Activated CD8-positive, alpha-beta T cell treated with anti-CD3 and anti-CD28 coated beads for 36 hours (primary cell): Measurements from ENCODE around the gene CCNA2. TPM values are rescaled to one million over a fixed set of nuclear protein-coding genes. Genes with fewer than 3 reads are reported as not detected.

Experiments
- ATAC-seq: fragments of 200-7000 bp; cut with Tn5 transposase; one replicate; pipeline ENCODE4 v1.10.0; 2021; ENCODE audit warnings: mild to moderate bottlenecking, moderate library complexity
- CTCF ChIA-PET: fragments of 350-600 bp; sonication (Branson Sonifier 250); formaldehyde crosslinking; loops from one replicate; lab custom pipeline; 2021; ENCODE audit warnings: antibody characterized with exemption; lab: Charles Lee
- POLR2A ChIA-PET: fragments of 350-600 bp; sonication (Branson Sonifier 250); formaldehyde crosslinking; loops from one replicate; lab custom pipeline; 2021; ENCODE audit warnings: antibody characterized with exemption; lab: Charles Lee
- DNase-seq: peaks from one replicate; pipeline ENCODE4 v3.0.0-alpha.2; 2020
- H3K27ac Mint-ChIP-seq: one replicate; pipeline ENCODE4 v1.8.0; 2021; ENCODE audit warnings: mild to moderate bottlenecking, mixed read lengths
- H3K27me3 Mint-ChIP-seq: one replicate; pipeline ENCODE4 v1.8.0; 2021; ENCODE audit warnings: mixed read lengths
- H3K36me3 Mint-ChIP-seq: one replicate; pipeline ENCODE4 v1.8.0; 2021; ENCODE audit warnings: low read depth, mixed read lengths
- H3K4me1 Mint-ChIP-seq: one replicate; pipeline ENCODE4 v1.8.0; 2021; ENCODE audit warnings: low read depth, mixed read lengths
- H3K4me3 Mint-ChIP-seq: one replicate; pipeline ENCODE4 v1.8.0; 2021; ENCODE audit warnings: mild to moderate bottlenecking, moderate library complexity, mixed read lengths
- H3K9me3 Mint-ChIP-seq: one replicate; pipeline ENCODE4 v1.8.0; 2021; ENCODE audit warnings: mixed read lengths
- intact Hi-C: fragments of 100-400 bp; cut with micrococcal nuclease; formaldehyde crosslinking; loops from one replicate; pipeline ENCODE4 v1.10.0; 2022
- total RNA-seq, 2 experiments: library from RNA; stranded (reverse); gene quantifications; one replicate each; pipeline ENCODE4 v1.2.3, GENCODE V29; 2021
- TF ChIP-seq, protein P1 (sequence below): fragments of 200-600 bp; IDR thresholded peaks from one replicate; pipeline ENCODE4 v1.8.0; 2022; ENCODE audit warnings: antibody characterized with exemption, mild to moderate bottlenecking

Gene CCNA2
- total RNA-seq, 2 experiments from 2014 or later: 102 to 105 TPM

DNA sequence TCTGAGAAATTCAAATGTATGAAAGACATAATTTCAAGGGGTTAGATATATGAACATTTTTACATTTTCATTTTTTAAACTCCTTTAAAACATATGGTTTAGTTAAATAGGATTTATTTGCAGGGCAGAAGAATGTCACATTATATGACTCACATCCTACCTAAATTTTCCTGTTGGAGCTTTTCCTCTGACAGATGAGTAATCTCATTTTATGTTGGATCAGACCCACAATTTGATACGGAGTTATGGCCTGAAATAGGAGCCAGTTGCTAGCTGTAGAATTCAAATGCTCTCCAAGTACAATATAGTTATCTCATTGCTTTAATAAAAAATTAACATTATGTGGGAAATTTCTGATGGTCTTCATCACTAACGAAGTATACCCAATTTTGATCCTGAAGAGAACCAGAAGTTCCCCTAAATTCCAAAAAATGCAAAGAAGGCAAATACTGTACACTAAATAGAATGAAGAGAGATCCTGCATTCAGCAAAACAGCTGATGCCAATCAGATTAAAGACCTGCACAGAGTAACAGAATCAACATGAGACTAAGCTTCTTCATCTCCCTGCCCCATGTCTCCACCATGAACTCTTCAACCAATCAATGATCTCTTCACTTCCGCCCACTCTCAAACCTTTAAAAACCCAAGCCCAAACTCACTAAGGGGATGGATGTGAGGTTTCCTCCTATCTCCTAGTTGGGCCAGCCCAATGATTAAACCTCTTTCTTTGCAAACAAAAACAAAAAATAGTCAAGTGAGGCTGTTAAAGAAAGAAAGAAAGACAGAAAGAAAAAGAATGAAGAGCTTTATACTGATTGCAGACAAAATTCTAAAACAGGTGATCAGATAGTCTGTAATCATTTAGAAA, 33.5 kb downstream of the CCNA2 start:
- ATAC-seq: no peak
- no peak overlapping the region for H3K4me3 Mint-ChIP-seq
- intact Hi-C loops: no loop called here
- H3K27me3 Mint-ChIP-seq: peaks cover 30% of the 10 kb centered on the region
- ChIA-PET CTCF (no interaction called here), POLR2A (no interaction called here)
- no peaks in the 10 kb centered on the region for H3K9me3 Mint-ChIP-seq
- TF ChIP-seq, protein P1, sequence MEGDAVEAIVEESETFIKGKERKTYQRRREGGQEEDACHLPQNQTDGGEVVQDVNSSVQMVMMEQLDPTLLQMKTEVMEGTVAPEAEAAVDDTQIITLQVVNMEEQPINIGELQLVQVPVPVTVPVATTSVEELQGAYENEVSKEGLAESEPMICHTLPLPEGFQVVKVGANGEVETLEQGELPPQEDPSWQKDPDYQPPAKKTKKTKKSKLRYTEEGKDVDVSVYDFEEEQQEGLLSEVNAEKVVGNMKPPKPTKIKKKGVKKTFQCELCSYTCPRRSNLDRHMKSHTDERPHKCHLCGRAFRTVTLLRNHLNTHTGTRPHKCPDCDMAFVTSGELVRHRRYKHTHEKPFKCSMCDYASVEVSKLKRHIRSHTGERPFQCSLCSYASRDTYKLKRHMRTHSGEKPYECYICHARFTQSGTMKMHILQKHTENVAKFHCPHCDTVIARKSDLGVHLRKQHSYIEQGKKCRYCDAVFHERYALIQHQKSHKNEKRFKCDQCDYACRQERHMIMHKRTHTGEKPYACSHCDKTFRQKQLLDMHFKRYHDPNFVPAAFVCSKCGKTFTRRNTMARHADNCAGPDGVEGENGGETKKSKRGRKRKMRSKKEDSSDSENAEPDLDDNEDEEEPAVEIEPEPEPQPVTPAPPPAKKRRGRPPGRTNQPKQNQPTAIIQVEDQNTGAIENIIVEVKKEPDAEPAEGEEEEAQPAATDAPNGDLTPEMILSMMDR: no peak
- DNase-seq: no peak
- H3K27ac Mint-ChIP-seq: no peak overlapping the region
- H3K4me1 Mint-ChIP-seq: peaks cover 6% of the 10 kb centered on the region
- no peaks in the 10 kb centered on the region for H3K36me3 Mint-ChIP-seq

DNA sequence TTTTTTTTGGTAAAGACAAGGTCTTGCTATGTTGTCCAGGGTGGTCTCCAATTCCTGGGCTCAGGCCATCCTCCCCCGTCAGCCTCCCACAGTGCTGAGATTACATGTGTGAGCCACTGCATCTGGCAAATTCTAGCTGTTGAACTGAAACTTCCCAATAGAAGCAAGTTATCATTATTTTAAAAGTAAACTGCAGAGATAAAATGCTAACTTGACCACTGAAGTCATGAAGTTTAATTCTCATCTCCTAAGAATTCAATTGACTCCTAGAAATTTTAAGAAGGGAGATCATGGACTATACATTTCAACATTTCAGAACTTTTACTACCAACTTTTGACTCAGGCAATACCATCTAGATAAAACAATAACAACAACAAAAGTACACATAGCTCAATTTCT, 34.2 kb downstream of the CCNA2 start:
- POLR2A ChIA-PET: no interaction called here
- intact Hi-C loops: no loop called here
- H3K4me1 Mint-ChIP-seq: peaks cover 6% of the 10 kb centered on the region
- H3K9me3 Mint-ChIP-seq: no peaks in the 10 kb centered on the region
- H3K4me3 Mint-ChIP-seq: no peak overlapping the region
- DNase-seq (no peak), ATAC-seq (no peak)
- CTCF ChIA-PET: no interaction called here
- no peak overlapping the region for H3K27ac Mint-ChIP-seq
- peaks cover 28% of the 10 kb centered on the region for H3K27me3 Mint-ChIP-seq
- H3K36me3 Mint-ChIP-seq: no peaks in the 10 kb centered on the region
- TF ChIP-seq, protein P1: no peak

DNA sequence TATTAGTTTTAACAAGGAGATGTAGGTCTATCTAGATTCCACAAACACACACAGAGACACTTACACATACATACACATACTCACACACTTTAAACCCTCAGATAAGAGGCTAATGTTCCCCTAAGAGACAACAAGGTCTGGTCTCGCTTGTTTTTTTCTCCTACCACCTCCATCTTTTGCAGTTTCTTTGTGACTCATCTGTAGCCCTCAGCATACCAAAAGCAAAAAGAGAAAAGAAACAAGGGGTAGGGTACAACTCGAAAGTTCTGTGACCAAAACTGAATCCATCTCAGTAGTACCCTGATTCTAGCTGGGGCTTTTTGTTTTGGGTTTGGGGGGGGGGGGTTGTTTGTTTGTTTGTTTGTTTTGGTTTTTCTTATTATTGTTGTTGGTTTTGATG, 34.8 kb downstream of the CCNA2 start:
- CTCF ChIA-PET: no interaction called here
- TF ChIP-seq, protein P1: no peak

DNA sequence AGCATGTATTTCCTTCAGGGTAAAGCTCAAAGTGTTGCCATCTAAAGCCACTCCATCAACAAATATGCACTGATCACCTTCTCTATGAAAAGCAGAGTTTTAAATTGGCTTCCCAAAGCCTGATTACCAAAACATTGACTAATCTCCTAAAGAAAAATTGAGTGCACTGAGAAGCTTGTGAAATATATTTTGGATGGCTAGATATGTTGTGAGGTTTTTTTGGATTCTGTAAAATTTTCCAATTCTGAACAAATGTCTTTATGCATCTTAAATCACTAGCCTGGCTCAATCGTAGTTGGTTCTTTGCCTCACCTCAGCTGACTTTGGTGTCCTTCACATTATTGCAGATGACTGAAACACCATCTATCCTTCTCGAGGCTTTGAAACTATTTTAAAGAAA, 37.5 kb downstream of the CCNA2 start:
- ATAC-seq (no peak), DNase-seq (no peak)
- ChIA-PET CTCF (interaction anchor here (0.6 to 0.9 kb wide), 2 partner anchors 8 to 190 kb away, joined by 3 read pairs; no protein-coding TSS in a partner anchor), POLR2A (no interaction called here)
- no peak overlapping the region for H3K4me3 Mint-ChIP-seq
- intact Hi-C loops: no loop called here
- H3K4me1 Mint-ChIP-seq: peaks cover 6% of the 10 kb centered on the region
- H3K27me3 Mint-ChIP-seq: peaks cover 32% of the 10 kb centered on the region
- TF ChIP-seq, protein P1: no peak
- no peak overlapping the region for H3K27ac Mint-ChIP-seq
- H3K36me3 Mint-ChIP-seq: no peaks in the 10 kb centered on the region
- peaks cover 3% of the 10 kb centered on the region for H3K9me3 Mint-ChIP-seq

More for the DNA sequence above, 34.8 kb downstream of the CCNA2 start:
- POLR2A ChIA-PET: no interaction called here
- H3K4me3 Mint-ChIP-seq: no peak overlapping the region
- intact Hi-C loops: no loop called here
- peaks cover 6% of the 10 kb centered on the region for H3K4me1 Mint-ChIP-seq
- DNase-seq: no peak
- H3K9me3 Mint-ChIP-seq: peaks cover under 1% of the 10 kb centered on the region
- no peaks in the 10 kb centered on the region for H3K36me3 Mint-ChIP-seq
- peak; percentile 49 for ATAC-seq
- H3K27me3 Mint-ChIP-seq: peaks cover 25% of the 10 kb centered on the region
- H3K27ac Mint-ChIP-seq: no peak overlapping the region

DNA sequence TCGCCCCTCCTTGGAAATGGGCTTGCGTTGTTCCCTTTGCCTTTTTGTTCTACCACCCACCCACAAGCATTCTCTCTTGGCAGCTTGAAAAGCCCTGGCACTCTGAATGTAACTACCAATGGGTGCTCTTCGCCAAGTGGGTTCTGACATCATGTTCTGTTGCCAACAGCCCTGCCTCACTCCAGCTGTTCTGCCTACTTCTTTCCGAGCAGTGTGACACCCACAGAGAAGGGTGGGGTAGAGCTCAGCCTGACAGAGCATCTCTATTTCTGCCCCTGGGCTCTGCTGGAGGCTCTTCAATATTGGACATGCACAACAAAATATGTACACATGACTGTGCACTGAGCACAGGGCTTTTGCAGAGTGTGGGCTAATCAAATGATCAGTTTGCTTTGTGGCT, 38.2 kb downstream of the CCNA2 start:
- TF ChIP-seq, protein P1: no peak
- intact Hi-C loops: no loop called here
- Mint-ChIP-seq H3K36me3 (no peaks in the 10 kb centered on the region), H3K4me1 (peaks cover 6% of the 10 kb centered on the region), H3K4me3 (no peak overlapping the region), H3K9me3 (peaks cover 3% of the 10 kb centered on the region), H3K27me3 (peaks cover 36% of the 10 kb centered on the region), H3K27ac (no peak overlapping the region)
- ChIA-PET CTCF (interaction anchor here (1.4 kb wide), 1 partner anchor 21 kb away, joined by 3 read pairs; the partner anchor contains the start of gene SMIM43), POLR2A (interaction anchor here (0.6 kb wide), 1 partner anchor 9 kb away, joined by 3 read pairs; no protein-coding TSS in a partner anchor)
- DNase-seq (no peak), ATAC-seq (no peak)
